Retinal pigment epithelial cell (primary cell): ENCODE data around the gene SLC23A1.
A peak's percentile ranks its signal among the peaks of the same experiment; 100 is the strongest.

Source experiments
- DNase-seq: peaks from one replicate; pipeline ENCODE4 v3.0.0-alpha.2; 2010; ENCODE audit warnings: low read depth
- H3K4me3 ChIP-seq: 2 replicates; pipeline ENCODE4 v1.5.1; 2011; ENCODE audit warnings: mild to moderate bottlenecking, low read length, control low read depth, moderate library complexity
- CTCF ChIP-seq: conservative IDR thresholded peaks from 2 replicates; pipeline ENCODE4 v1.5.1; 2011; ENCODE audit warnings: low read depth, low read length, control low read depth, inconsistent platforms

The SLC23A1 gene

DNA sequence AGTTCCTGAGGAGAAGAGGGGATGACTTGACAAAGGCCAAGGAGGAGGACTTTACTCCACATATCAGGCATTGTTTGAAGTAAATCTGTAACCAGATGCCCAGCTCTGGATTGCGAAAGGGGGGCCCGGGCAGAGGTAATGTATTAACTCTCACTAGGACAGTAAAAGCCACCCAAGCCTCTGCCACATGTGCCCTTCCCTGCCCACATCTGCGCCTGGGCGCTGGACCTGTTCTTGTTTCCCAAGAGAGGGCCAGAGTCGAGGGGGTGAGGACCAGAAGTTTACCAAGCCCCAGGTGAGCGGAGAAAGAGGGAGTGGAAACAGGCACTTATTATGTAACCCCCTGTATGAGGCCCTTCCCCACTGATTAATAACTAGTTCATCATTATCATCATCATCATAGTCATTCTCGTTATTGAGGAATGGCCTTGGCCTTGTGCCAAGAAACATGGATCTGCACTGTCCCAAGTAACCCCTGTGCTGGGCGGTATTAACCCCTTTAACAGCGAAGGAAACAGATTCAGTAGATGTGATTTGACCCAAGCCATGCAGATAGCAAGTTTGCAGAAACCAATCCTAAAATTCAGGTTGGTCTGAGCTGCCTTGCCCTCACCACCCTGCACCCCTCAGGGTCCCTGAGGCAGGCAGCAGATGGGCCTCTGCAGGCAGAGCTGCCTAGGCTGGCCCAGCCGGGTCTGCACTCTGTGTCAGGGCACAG, at the start of gene SLC23A1:
Gene SLC23A1, minus strand, starts transcription at position 23 of the 718 bp plus-strand sequence. CDS start 44 bp downstream, outside the sequence.
- no peak for DNase-seq
- TF ChIP-seq CTCF, result no peak
- H3K4me3 ChIP-seq, result no peak within 1 kb of the TSS

GRCh38 chr5:139431706-139432105, 48.6 kb upstream of the SLC23A1 start:
- H3K4me3 ChIP-seq, result no peak overlapping the region
- TF ChIP-seq CTCF, result no peak
- no peak for DNase-seq

- no peak overlapping the region for H3K4me3 ChIP-seq
- no peak for DNase-seq
- TF ChIP-seq CTCF, result no peak
Observed at GRCh38 chr5:139430015-139430414, 46.9 kb upstream of the SLC23A1 start.

DNA sequence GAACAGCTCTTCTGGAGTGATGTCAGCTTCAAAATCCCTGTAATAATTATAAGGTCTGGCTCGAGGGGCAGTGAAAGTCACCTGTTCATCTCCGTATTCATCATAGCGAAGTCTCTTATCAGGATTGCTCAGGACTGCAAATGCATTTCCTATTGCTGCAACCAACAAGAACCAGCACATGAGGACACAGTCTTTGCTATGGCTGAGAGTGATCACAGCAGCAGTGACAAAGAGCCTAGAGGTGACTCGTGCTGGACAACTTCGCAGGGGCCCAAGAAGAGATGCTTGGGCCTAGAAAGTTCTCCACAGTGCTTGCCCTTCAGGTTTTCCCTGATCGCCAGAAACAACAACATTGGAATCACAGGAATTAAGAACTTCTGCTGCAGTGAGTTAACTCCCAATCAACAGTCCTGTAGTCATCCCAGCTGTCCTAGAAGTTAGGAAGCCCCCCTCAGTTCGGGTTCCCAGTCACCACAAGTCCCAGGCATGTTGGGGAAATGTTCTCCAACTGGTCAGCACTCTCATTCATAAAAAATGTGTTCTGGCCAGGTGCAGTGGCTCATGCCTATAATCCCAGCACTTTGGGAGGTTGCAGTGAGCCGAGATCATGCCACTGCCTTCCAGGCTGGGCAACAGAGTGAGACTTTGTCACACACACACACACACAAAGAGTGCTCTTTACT, 43.2 kb upstream of the SLC23A1 start:
- no peak for DNase-seq
- TF ChIP-seq CTCF, result no peak
- H3K4me3 ChIP-seq, result no peak overlapping the region

DNA sequence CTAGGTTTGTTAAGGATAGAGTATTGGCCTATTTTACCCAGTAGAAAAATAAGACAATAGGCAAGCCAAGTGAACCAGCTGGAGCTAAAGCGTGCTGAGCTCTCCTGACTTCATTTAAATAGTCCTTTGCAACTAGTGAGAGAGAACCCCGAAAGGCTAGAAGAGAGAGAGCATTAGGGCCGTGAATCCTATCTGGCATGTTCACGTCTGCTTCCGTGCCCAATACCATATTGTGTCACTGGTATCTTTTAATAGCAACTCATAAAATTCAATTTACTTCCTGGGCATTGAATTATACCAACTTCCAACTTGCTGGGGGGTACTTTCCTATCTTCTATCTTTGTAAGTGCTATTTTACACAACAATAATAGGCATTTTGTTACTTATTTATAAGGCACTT, 42.4 kb upstream of the SLC23A1 start:
- TF ChIP-seq CTCF, result no peak
- no peak for DNase-seq
- H3K4me3 ChIP-seq, result no peak overlapping the region

GRCh38 chr5:139422307-139422893, 39.3 kb upstream of the SLC23A1 start:
- DNase-seq, result no peak
- no peak overlapping the region for H3K4me3 ChIP-seq
- peak; percentile 89 for TF ChIP-seq CTCF
